Mucosa of descending colon (tissue), 3 donors: ENCODE results near the gene BRSK1. TPM values are rescaled to one million over a fixed set of nuclear protein-coding genes. Genes with fewer than 3 reads are reported as not detected.
A peak's percentile ranks its signal among the peaks of the same experiment; 100 is the strongest.

Experiments
- ATAC-seq: fragments of 200-7000 bp; cut with Tn5 transposase; one replicate; pipeline ENCODE4 v1.9.1; 2020; ENCODE audit warnings: mild to moderate bottlenecking, moderate library complexity
- DNase-seq, 3 donors: peaks; one replicate each; pipeline ENCODE4 v3.0.0-alpha.2; 2020
- H3K36me3 ChIP-seq: fragments of 200-600 bp; one replicate; pipeline ENCODE4 v1.8.0; 2021; ENCODE audit warnings: low read depth, mild to moderate bottlenecking
- H3K4me1 ChIP-seq: fragments of 200-600 bp; one replicate; pipeline ENCODE4 v1.8.0; 2021; ENCODE audit warnings: low read depth, mild to moderate bottlenecking
- H3K4me3 ChIP-seq: fragments of 200-600 bp; one replicate; pipeline ENCODE4 v1.8.0; 2021; ENCODE audit warnings: mild to moderate bottlenecking
- H3K9me3 ChIP-seq: fragments of 200-600 bp; one replicate; pipeline ENCODE4 v1.8.0; 2021; ENCODE audit warnings: mild to moderate bottlenecking
- CTCF ChIP-seq: fragments of 200-600 bp; IDR thresholded peaks from one replicate; pipeline ENCODE4 v1.8.0; 2022; ENCODE audit warnings: antibody characterized with exemption, mild to moderate bottlenecking
- intact Hi-C, 2 donors: fragments of 100-400 bp; cut with DNase I in 1 of 2; cut with micrococcal nuclease in 1 of 2; formaldehyde crosslinking; loops; one replicate each; pipeline versions ENCODE4 v1.11.0 to v1.11.1; 2022; cut with DNase I, micrococcal nuclease
- total RNA-seq, 3 donors: library from RNA; stranded (reverse); fragmentation: NEBNext Ultra II Directional in 2 of 3; extraction: Animal tissue kit (Norgen Biotek cat#: 25700) in 2 of 3; gene quantifications; one replicate each; pipeline versions ENCODE4 v1.2.1 to v1.2.4, GENCODE V29; 2021 to 2023
- donor health status: DM: no; HTN: no; CAD: no; lungs with moderate emphysema.
- donor health status: DM: no; HTN: no; CAD: no.
- donor health status: DM: no; HTN: yes; CAD: no.

The BRSK1 gene
- total RNA-seq, 3 donors from 2014 or later, result 1.6 to 18.1 (median 1.9) TPM

GRCh38 chr19:55241935-55242464 is 41.8 kb upstream of the BRSK1 start:
- DNase-seq (no peak), ATAC-seq (no peak)
- TF ChIP-seq CTCF, result no peak
- intact Hi-C loops, result no loop called here
- Histone ChIP-seq H3K4me1 (no peaks in the 10 kb centered on the region), H3K4me3 (no peak overlapping the region), H3K9me3 (no peaks in the 10 kb centered on the region), H3K36me3 (peaks cover 11% of the 10 kb centered on the region)

DNA sequence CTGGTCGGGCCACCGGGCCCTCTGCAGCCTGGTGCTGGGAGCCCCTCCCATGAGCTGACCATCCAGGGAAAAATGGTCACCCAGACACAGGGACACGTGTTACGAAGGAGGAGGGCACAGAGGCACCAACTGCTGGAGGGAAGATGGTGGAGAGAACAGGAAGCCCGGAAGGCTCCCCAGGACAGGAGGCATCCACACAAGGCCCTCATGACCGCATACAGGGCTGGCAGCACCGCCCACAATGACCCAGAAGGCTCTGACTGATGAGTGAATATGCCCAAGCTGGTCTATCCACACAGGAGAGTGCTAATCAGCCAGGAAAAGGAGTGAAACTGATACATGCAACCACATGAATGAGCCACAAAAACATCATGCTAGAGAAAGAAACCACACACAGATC is 41.3 kb upstream of the BRSK1 start:
- Histone ChIP-seq H3K4me3 (no peak overlapping the region), H3K4me1 (peaks cover 4% of the 10 kb centered on the region), H3K9me3 (no peaks in the 10 kb centered on the region), H3K36me3 (peaks cover 11% of the 10 kb centered on the region)
- intact Hi-C loops, result no loop called here
- ATAC-seq (no peak), DNase-seq (peak in 1 of 3 donors; percentile 8)
- no peak for TF ChIP-seq CTCF

- intact Hi-C loops, result no loop called here
- Histone ChIP-seq H3K4me3 (no peak overlapping the region), H3K36me3 (peaks cover 11% of the 10 kb centered on the region), H3K9me3 (no peaks in the 10 kb centered on the region), H3K4me1 (peaks cover 17% of the 10 kb centered on the region)
- ATAC-seq, result no peak
- DNase-seq, result no peak
- no peak for TF ChIP-seq CTCF
Observed at GRCh38 chr19:55244004-55244680, 39.7 kb upstream of the BRSK1 start.

- intact Hi-C loops, result no loop called here
- Histone ChIP-seq H3K4me1 (peaks cover 19% of the 10 kb centered on the region), H3K36me3 (peaks cover 11% of the 10 kb centered on the region), H3K9me3 (no peaks in the 10 kb centered on the region), H3K4me3 (no peak overlapping the region)
- ATAC-seq (no peak), DNase-seq (peak in 1 of 3 donors; percentile 13)
- no peak for TF ChIP-seq CTCF
Observed at GRCh38 chr19:55245236-55245904, 38.4 kb upstream of the BRSK1 start.

- no peak for ATAC-seq
Observed at GRCh38 chr19:55246462-55247451, 37.0 kb upstream of the BRSK1 start.

More at GRCh38 chr19:55246462-55247451, 37.0 kb upstream of the BRSK1 start:
- H3K36me3 ChIP-seq, result peaks cover 5% of the 10 kb centered on the region
- H3K4me3 ChIP-seq, result no peak overlapping the region
- H3K4me1 ChIP-seq, result peaks cover 19% of the 10 kb centered on the region
- intact Hi-C loops, result no loop called here
- TF ChIP-seq CTCF, result no peak
- DNase-seq, result peak in 2 of 3 donors; percentile 25 to 55
- H3K9me3 ChIP-seq, result no peaks in the 10 kb centered on the region
